Activated naive CD8-positive, alpha-beta T cell treated with anti-CD3 and anti-CD28 coated beads, Interleukin-2, amount 50 U/mL, for 16 hours (primary cell): ENCODE data around the gene PFKFB3.

Source experiments
- DNase-seq: peaks from one replicate; pipeline ENCODE4 v3.0.0-alpha.2; 2020; ENCODE audit warnings: low read depth, low spot score

PFKFB3 gene

GRCh38 chr10:6300784-6301460 is 98.2 kb downstream of the PFKFB3 start:
- DNase-seq, result no peak

DNA sequence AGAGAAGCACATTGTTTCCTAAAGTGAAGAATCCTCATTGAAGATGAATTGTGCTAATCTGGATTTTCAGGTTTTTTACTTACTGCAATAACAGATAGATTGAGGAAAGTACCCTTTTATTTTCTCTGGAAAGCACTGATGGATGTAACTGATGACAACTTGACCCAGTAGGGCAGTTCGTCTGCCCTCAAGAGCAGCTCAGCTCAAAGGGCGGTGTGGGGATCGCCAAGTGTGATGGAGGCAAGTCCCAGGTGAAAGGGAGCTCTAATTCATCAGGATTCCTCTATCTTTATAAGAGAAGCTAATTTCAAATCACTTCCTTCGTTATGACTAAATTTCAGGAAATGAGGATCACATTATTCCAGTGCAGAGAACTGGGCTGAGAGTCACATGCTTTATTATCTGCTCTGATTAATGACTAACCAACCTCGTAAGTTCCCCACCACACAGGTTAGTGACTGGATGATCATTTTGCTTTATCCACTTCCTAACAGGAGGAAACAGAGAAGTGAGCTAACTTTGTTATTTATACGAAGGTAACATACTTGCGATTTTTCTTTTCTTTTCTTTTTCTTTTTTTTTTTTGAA is 98.8 kb downstream of the PFKFB3 start:
- DNase-seq, result no peak
